HFF-Myc (cell line): ENCODE measurements around the gene CHEK2.
A peak's percentile ranks its signal among the peaks of the same experiment; 100 is the strongest.

ENCODE experiments used
- DNase-seq: peaks from one replicate; pipeline ENCODE4 v3.0.0-alpha.2; 2011; ENCODE audit warnings: low read depth; ENCODE audit errors: extremely low read depth
- H3K4me3 ChIP-seq: replicated peaks from 2 replicates; pipeline ENCODE4 v1.5.1; 2011; ENCODE audit warnings: low read depth, mild to moderate bottlenecking, control low read depth, low read length
- CTCF ChIP-seq: IDR thresholded peaks from 2 replicates; pipeline ENCODE4 v1.5.1; 2012; ENCODE audit warnings: mild to moderate bottlenecking, low read depth, low read length, control low read depth; ENCODE audit errors: missing control alignments

Gene CHEK2

GRCh38 chr22:28728002-28728401, 13.6 kb downstream of the CHEK2 start:
- TF ChIP-seq CTCF = no peak
- H3K4me3 ChIP-seq = no peak overlapping the region
- no peak for DNase-seq

- no peak overlapping the region for H3K4me3 ChIP-seq
- no peak for TF ChIP-seq CTCF
- no peak for DNase-seq
Measured at GRCh38 chr22:28718044-28718443, 23.6 kb downstream of the CHEK2 start.

- H3K4me3 ChIP-seq = no peak overlapping the region
- TF ChIP-seq CTCF = no peak
- DNase-seq = no peak
Measured at GRCh38 chr22:28716686-28717085, 24.9 kb downstream of the CHEK2 start.

GRCh38 chr22:28715611-28716010, 26.0 kb downstream of the CHEK2 start:
- TF ChIP-seq CTCF = no peak
- DNase-seq = no peak
- no peak overlapping the region for H3K4me3 ChIP-seq

- no peak for DNase-seq
Measured at GRCh38 chr22:28714043-28714628, 27.5 kb downstream of the CHEK2 start.

GRCh38 chr22:28711820-28712777, 29.5 kb downstream of the CHEK2 start:
- DNase-seq = peak; percentile 79
- peak; percentile 16 for TF ChIP-seq CTCF
- H3K4me3 ChIP-seq = 0 out of 2 replicates have a peak overlapping the region, but pooled peaks have one; percentile 0

More at GRCh38 chr22:28714043-28714628, 27.5 kb downstream of the CHEK2 start:
- no peak overlapping the region for H3K4me3 ChIP-seq
- TF ChIP-seq CTCF = no peak
